H9 (cell line): Measurements from ENCODE around the gene WSB2. TPM values are rescaled to one million over a fixed set of nuclear protein-coding genes. Genes with fewer than 3 reads are reported as not detected.

Experiments used
- DNase-seq: peaks from one replicate; pipeline ENCODE4 v3.0.0-alpha.2; 2017
- H2AFZ ChIP-seq: one replicate; pipeline ENCODE4 v1.6.1; 2013; ENCODE audit warnings: mild to moderate bottlenecking, low read length, control low read depth, moderate library complexity
- H2AK5ac ChIP-seq: 2 replicates; pipeline ENCODE4 v1.6.1; 2013; ENCODE audit warnings: low read length, control low read depth, mixed read lengths; ENCODE audit not compliant: insufficient read length
- H2BK120ac ChIP-seq: one replicate; pipeline ENCODE4 v1.6.1; 2013; ENCODE audit warnings: low read depth, mild to moderate bottlenecking, low read length, control low read depth, inconsistent platforms; ENCODE audit not compliant: poor library complexity, severe bottlenecking
- H2BK12ac ChIP-seq: 2 replicates; pipeline ENCODE4 v1.6.1; 2013; ENCODE audit warnings: low read length, control low read depth, mixed read lengths, low read depth; ENCODE audit not compliant: insufficient read length
- H2BK15ac ChIP-seq: 2 replicates; pipeline ENCODE4 v1.6.1; 2013; ENCODE audit warnings: low read depth, low read length, control low read depth
- H2BK20ac ChIP-seq: one replicate; pipeline ENCODE4 v1.6.1; 2013; ENCODE audit warnings: low read depth, mild to moderate bottlenecking, low read length, control low read depth, inconsistent platforms; ENCODE audit not compliant: poor library complexity, severe bottlenecking
- H2BK5ac ChIP-seq: 2 replicates; pipeline ENCODE4 v1.6.1; 2013; ENCODE audit warnings: low read length, control low read depth, mixed read lengths; ENCODE audit not compliant: insufficient read length
- H3K14ac ChIP-seq: 2 replicates; pipeline ENCODE4 v1.6.1; 2013; ENCODE audit warnings: low read length, control low read depth; ENCODE audit not compliant: insufficient read depth
- H3K18ac ChIP-seq: 2 replicates; pipeline ENCODE4 v1.6.1; 2013; ENCODE audit warnings: low read depth, mild to moderate bottlenecking, mixed read lengths, low read length, control low read depth; ENCODE audit not compliant: insufficient read length
- H3K23ac ChIP-seq: 2 replicates; pipeline ENCODE4 v1.6.1; 2013; ENCODE audit warnings: low read length, control low read depth, mixed read lengths, low read depth; ENCODE audit not compliant: insufficient read length
- H3K23me2 ChIP-seq: 2 replicates; pipeline ENCODE4 v1.6.1; 2013; ENCODE audit warnings: low read depth, mild to moderate bottlenecking, mixed read lengths, low read length, control low read depth; ENCODE audit not compliant: insufficient read length, poor library complexity, severe bottlenecking
- H3K27ac ChIP-seq: 2 replicates; pipeline ENCODE4 v1.5.1; 2013; ENCODE audit warnings: low read length, control low read depth, mixed read lengths, low read depth; ENCODE audit not compliant: insufficient read length
- H3K27me3 ChIP-seq: 2 replicates; pipeline ENCODE4 v1.6.1; 2013; ENCODE audit warnings: low read length, control low read depth, inconsistent platforms; ENCODE audit not compliant: insufficient read depth
- H3K4ac ChIP-seq: 2 replicates; pipeline ENCODE4 v1.6.1; 2013; ENCODE audit warnings: low read depth, mild to moderate bottlenecking, control low read depth, inconsistent platforms, low read length, moderate library complexity
- H3K4me1 ChIP-seq: 2 replicates; pipeline ENCODE4 v1.6.1; 2013; ENCODE audit warnings: low read length, control low read depth, inconsistent platforms; ENCODE audit not compliant: insufficient read depth
- H3K4me2 ChIP-seq: 2 replicates; pipeline ENCODE4 v1.6.1; 2013; ENCODE audit warnings: low read length, control low read depth, mixed read lengths; ENCODE audit not compliant: insufficient read length, insufficient read depth
- H3K56ac ChIP-seq: 2 replicates; pipeline ENCODE4 v1.6.1; 2013; ENCODE audit warnings: low read depth, mild to moderate bottlenecking, mixed read lengths, low read length, control low read depth; ENCODE audit not compliant: insufficient read length
- H3K79me1 ChIP-seq: 2 replicates; pipeline ENCODE4 v1.6.1; 2013; ENCODE audit warnings: low read depth, mild to moderate bottlenecking, moderate library complexity, low read length, control low read depth, inconsistent platforms; ENCODE audit not compliant: insufficient read depth, poor library complexity, severe bottlenecking
- H3K79me2 ChIP-seq: 2 replicates; pipeline ENCODE4 v1.6.1; 2013; ENCODE audit warnings: low read length, control low read depth, inconsistent platforms; ENCODE audit not compliant: insufficient read depth
- H3K9ac ChIP-seq: 2 replicates; pipeline ENCODE4 v1.6.1; 2013; ENCODE audit warnings: low read length, control low read depth, mixed read lengths; ENCODE audit not compliant: insufficient read length; ENCODE audit errors: extremely low read depth
- H3K9me3 ChIP-seq: one replicate; pipeline ENCODE4 v1.6.1; 2013; ENCODE audit warnings: low read depth, low read length, inconsistent platforms; ENCODE audit not compliant: control insufficient read depth
- H3T11ph ChIP-seq: one replicate; pipeline ENCODE4 v1.6.1; 2013; ENCODE audit warnings: mild to moderate bottlenecking, low read length, control low read depth, inconsistent platforms
- H4K20me1 ChIP-seq: one replicate; pipeline ENCODE4 v1.6.1; 2013; ENCODE audit not compliant: control insufficient read depth, insufficient read length, insufficient read depth
- H4K5ac ChIP-seq: 2 replicates; pipeline ENCODE4 v1.6.1; 2013; ENCODE audit warnings: low read depth, mild to moderate bottlenecking, mixed read lengths, low read length, control low read depth; ENCODE audit not compliant: insufficient read length
- H4K8ac ChIP-seq: replicated peaks from 2 replicates; pipeline ENCODE4 v1.6.1; 2013; ENCODE audit warnings: low read length, control low read depth, mixed read lengths, low read depth; ENCODE audit not compliant: insufficient read length
- H4K91ac ChIP-seq: 2 replicates; pipeline ENCODE4 v1.6.1; 2013; ENCODE audit warnings: low read depth, mild to moderate bottlenecking, moderate library complexity, mixed read lengths, low read length, control low read depth; ENCODE audit not compliant: insufficient read length
- H3K27ac Mint-ChIP-seq, 3 experiments: 2 replicates in 2 of 3; 3 replicates in 1 of 3; pipeline ENCODE4 v1.8.0; 2020 to 2021; ENCODE audit warnings: mixed read lengths in 3 of 3, mild to moderate bottlenecking in 1 of 3, moderate library complexity in 1 of 3
- H3K27me3 Mint-ChIP-seq: 2 replicates; pipeline ENCODE4 v1.8.0; 2021; ENCODE audit warnings: low read depth, mild to moderate bottlenecking, moderate library complexity, mixed read lengths
- H3K36me3 Mint-ChIP-seq, 3 experiments: 2 replicates in 2 of 3; 3 replicates in 1 of 3; pipeline ENCODE4 v1.8.0; 2020 to 2021; ENCODE audit warnings: low read depth in 3 of 3, mixed read lengths in 3 of 3; ENCODE audit not compliant: insufficient read depth in 1 of 3
- H3K4me1 Mint-ChIP-seq, 2 experiments: 2 replicates each; pipeline ENCODE4 v1.8.0; 2020; ENCODE audit warnings: mixed read lengths in 2 of 2
- H3K4me3 Mint-ChIP-seq, 2 experiments: 2 replicates in 1 of 2; 3 replicates in 1 of 2; pipeline ENCODE4 v1.8.0; 2020 to 2021; ENCODE audit warnings: mild to moderate bottlenecking in 2 of 2, mixed read lengths in 2 of 2, moderate library complexity in 1 of 2
- H3K9me3 Mint-ChIP-seq, 2 experiments: 2 replicates in 1 of 2; 3 replicates in 1 of 2; pipeline ENCODE4 v1.8.0; 2020; ENCODE audit warnings: mild to moderate bottlenecking in 2 of 2, mixed read lengths in 2 of 2, moderate library complexity in 1 of 2
- CTCF ChIP-seq: fragments of 200-600 bp; sonication (generic); conservative IDR thresholded peaks from 3 replicates; pipeline ENCODE4 v1.8.0; 2021; ENCODE audit warnings: antibody characterized with exemption, mild to moderate bottlenecking
- WGBS: extraction: QIAGEN DNeasy Blood & Tissue Kit; methylation state at CpG from one replicate; pipeline ENCODE4 v1.1.7; 2013; ENCODE audit warnings: missing lambda C conversion rate, low lambda C conversion rate, mixed read lengths; ENCODE audit not compliant: insufficient read length; ENCODE audit errors: extremely low coverage; 5-methylcytosine and 5-hydroxymethylcytosine counted together
- total RNA-seq: library from RNA; stranded (reverse); gene quantifications from 2 replicates; pipeline ENCODE4 v1.2.1, GENCODE V29; 2021

The WSB2 gene
- total RNA-seq, 1 experiment from 2014 or later = 58.6 TPM

GRCh38 chr12:118055865-118056773 lies 4.9 kb downstream of the WSB2 start:
- peaks cover 9% of the 10 kb centered on the region for H3K23me2 ChIP-seq
- no peak for TF ChIP-seq CTCF
- H3T11ph ChIP-seq = no peak overlapping the region
- peaks cover 25 to 31% of the 10 kb centered on the region in 2 experiments for H3K4me1 Mint-ChIP-seq
- H4K91ac ChIP-seq = no peak overlapping the region
- peaks cover 3% of the 10 kb centered on the region for H3K4me1 ChIP-seq
- no peak overlapping the region for H3K4ac ChIP-seq
- H3K27ac ChIP-seq = no peak overlapping the region
- no peak overlapping the region for H3K4me3 Mint-ChIP-seq
- H3K14ac ChIP-seq = no peak overlapping the region
- no peak overlapping the region for H3K56ac ChIP-seq
- H3K79me1 ChIP-seq = peaks cover 15% of the 10 kb centered on the region
- peak overlapping the region in 2 of 3 experiments; percentile 0 to 80; a peak in 4 of 7 replicates for H3K27ac Mint-ChIP-seq
- no peak overlapping the region for H2BK12ac ChIP-seq
- H3K18ac ChIP-seq = no peak overlapping the region
- H3K27me3 Mint-ChIP-seq = no peaks in the 10 kb centered on the region
- no peak overlapping the region for H3K23ac ChIP-seq
- no peak overlapping the region for H4K5ac ChIP-seq
- no peaks in the 10 kb centered on the region for H3K27me3 ChIP-seq
- H3K9me3 Mint-ChIP-seq = no peaks in the 10 kb centered on the region
- no peaks in the 10 kb centered on the region for H4K20me1 ChIP-seq
- no peak overlapping the region for H2BK5ac ChIP-seq
- peaks cover 2% of the 10 kb centered on the region; the same call in 1 of the 2 replicates for H3K79me2 ChIP-seq
- H3K9me3 ChIP-seq = no peaks in the 10 kb centered on the region
- H4K8ac ChIP-seq = no peak overlapping the region
- no peak overlapping the region for H3K9ac ChIP-seq
- no peak overlapping the region for H3K4me2 ChIP-seq
- no peak overlapping the region for H2AK5ac ChIP-seq
- no CpG with 5 or more reads among the region's 13 CpGs for WGBS
- H2BK15ac ChIP-seq = no peak overlapping the region
- H2BK20ac ChIP-seq = no peak overlapping the region
- H2AFZ ChIP-seq = no peak overlapping the region
- no peak for DNase-seq
- peaks cover 9 to 24% (median 18%) of the 10 kb centered on the region in 3 experiments; a peak in 5 of 7 replicates for H3K36me3 Mint-ChIP-seq
- H2BK120ac ChIP-seq = no peak overlapping the region
